Measurements from ENCODE around the gene CDC26. TPM values are rescaled to one million over a fixed set of nuclear protein-coding genes. Genes with fewer than 3 reads are reported as not detected.

Gene CDC26
- total RNA-seq, 1 donor from 2014 or later, result 25.3 TPM

- DNase-seq (ENCODE audit: extremely low spot score in 2 of 2), result no peak
- Histone ChIP-seq H3K36me3 (no peaks in the 10 kb centered on the region), H3K27ac (no peak overlapping the region), H3K9me3 (no peaks in the 10 kb centered on the region), H3K4me1 (no peaks in the 10 kb centered on the region), H3K4me3 (no peak overlapping the region), H3K27me3 (no peaks in the 10 kb centered on the region)
- intact Hi-C loops (cut with DNase I), result no loop called here
- TF ChIP-seq CTCF (IDR thresholded peaks at IDR 0.05) (no peak), POLR2A (IDR thresholded peaks at IDR 0.05) (no peak), POLR2AphosphoS5 (IDR thresholded peaks at IDR 0.05; ENCODE audit: insufficient read depth in 1 of 2, low read depth in 1 of 2) (no peak)
Measured at GRCh38 chr9:113245894-113246293, 29.5 kb downstream of the CDC26 start.

GRCh38 chr9:113244556-113244955 is 30.8 kb downstream of the CDC26 start:
- Histone ChIP-seq H3K27me3 (no peaks in the 10 kb centered on the region), H3K4me1 (no peaks in the 10 kb centered on the region), H3K4me3 (no peak overlapping the region), H3K36me3 (no peaks in the 10 kb centered on the region), H3K27ac (no peak overlapping the region), H3K9me3 (no peaks in the 10 kb centered on the region)
- TF ChIP-seq CTCF (IDR thresholded peaks at IDR 0.05) (no peak), POLR2A (IDR thresholded peaks at IDR 0.05) (no peak), POLR2AphosphoS5 (IDR thresholded peaks at IDR 0.05; ENCODE audit: insufficient read depth in 1 of 2, low read depth in 1 of 2) (no peak)
- DNase-seq (ENCODE audit: extremely low spot score in 2 of 2), result no peak
- intact Hi-C loops (cut with DNase I), result no loop called here

GRCh38 chr9:113241161-113241560 is 34.2 kb downstream of the CDC26 start:
- DNase-seq (ENCODE audit: extremely low spot score in 2 of 2), result no peak
- intact Hi-C loops (cut with DNase I), result no loop called here
- TF ChIP-seq POLR2AphosphoS5 (IDR thresholded peaks at IDR 0.05; ENCODE audit: insufficient read depth in 1 of 2, low read depth in 1 of 2), result no peak
- no peak for TF ChIP-seq POLR2A (IDR thresholded peaks at IDR 0.05)
- TF ChIP-seq CTCF (IDR thresholded peaks at IDR 0.05), result no peak
- Histone ChIP-seq H3K9me3 (no peaks in the 10 kb centered on the region), H3K27ac (no peak overlapping the region), H3K27me3 (no peaks in the 10 kb centered on the region), H3K4me1 (no peaks in the 10 kb centered on the region), H3K36me3 (no peaks in the 10 kb centered on the region), H3K4me3 (no peak overlapping the region)

GRCh38 chr9:113238859-113239232 is 36.5 kb downstream of the CDC26 start:
- no peak for TF ChIP-seq POLR2AphosphoS5 (IDR thresholded peaks at IDR 0.05; ENCODE audit: insufficient read depth in 1 of 2, low read depth in 1 of 2)
- TF ChIP-seq CTCF (IDR thresholded peaks at IDR 0.05), result no peak
- no peak for TF ChIP-seq POLR2A (IDR thresholded peaks at IDR 0.05)
- Histone ChIP-seq H3K27me3 (no peaks in the 10 kb centered on the region), H3K36me3 (no peaks in the 10 kb centered on the region), H3K4me1 (no peaks in the 10 kb centered on the region), H3K4me3 (no peak overlapping the region), H3K9me3 (no peaks in the 10 kb centered on the region), H3K27ac (no peak overlapping the region)
- no peak for DNase-seq (ENCODE audit: extremely low spot score in 2 of 2)
- intact Hi-C loops (cut with DNase I), result no loop called here

GRCh38 chr9:113238202-113238858 is 37.0 kb downstream of the CDC26 start:
- TF ChIP-seq POLR2A (IDR thresholded peaks at IDR 0.05), result no peak
- no peak for TF ChIP-seq POLR2AphosphoS5 (IDR thresholded peaks at IDR 0.05; ENCODE audit: insufficient read depth in 1 of 2, low read depth in 1 of 2)
- no peak for TF ChIP-seq CTCF (IDR thresholded peaks at IDR 0.05)
- H3K4me1 ChIP-seq, result peaks cover 2% of the 10 kb centered on the region
- no peaks in the 10 kb centered on the region for H3K36me3 ChIP-seq
- no peaks in the 10 kb centered on the region for H3K27me3 ChIP-seq
- no peak overlapping the region for H3K4me3 ChIP-seq
- no peaks in the 10 kb centered on the region for H3K9me3 ChIP-seq
- intact Hi-C loops (cut with DNase I), result no loop called here
- H3K27ac ChIP-seq, result no peak overlapping the region
- DNase-seq (ENCODE audit: extremely low spot score in 2 of 2), result no peak

Data from vagina (tissue), 2 donors.